GM19397 (cell line): ENCODE results near the gene STXBP5L.
"Not testable (repeated sequence)": the region's sequence is repeated elsewhere in the genome, so short reads cannot be mapped to it uniquely, and the experiment has no call there.

Source experiments
- ATAC-seq: cut with Tn5 transposase; IDR thresholded peaks from one replicate; pipeline ENCODE4 v1.9.1; 2021; ENCODE audit warnings: mild to moderate bottlenecking, moderate library complexity; ENCODE audit not compliant: unreplicated experiment

Gene STXBP5L

GRCh38 chr3:120908030-120908794 is at the start of gene STXBP5L:
Gene STXBP5L (plus strand): TSS chr3:120908205. CDS start chr3:120909579, 1,374 bp downstream.
- ATAC-seq: peak; percentile 97

- no peak for ATAC-seq
Observed at GRCh38 chr3:120858521-120858920, 49.5 kb upstream of the STXBP5L start.

- no peak for ATAC-seq
Observed at GRCh38 chr3:120864541-120864940, 43.5 kb upstream of the STXBP5L start.

- ATAC-seq: no peak
Observed at GRCh38 chr3:120875507-120875906, 32.5 kb upstream of the STXBP5L start.

GRCh38 chr3:120875989-120876388 is 32.0 kb upstream of the STXBP5L start:
- ATAC-seq: no peak

GRCh38 chr3:120879411-120879810 is 28.6 kb upstream of the STXBP5L start:
- no peak for ATAC-seq

GRCh38 chr3:120892921-120893320 is 15.1 kb upstream of the STXBP5L start:
- ATAC-seq: no peak

GRCh38 chr3:120894316-120895057 is 13.5 kb upstream of the STXBP5L start:
- no peak for ATAC-seq

GRCh38 chr3:120901716-120902115 is 6.3 kb upstream of the STXBP5L start:
- ATAC-seq: not testable (repeated sequence)

GRCh38 chr3:120903221-120903620 is 4.8 kb upstream of the STXBP5L start:
- no peak for ATAC-seq

GRCh38 chr3:120907659-120908029 is 361 bp upstream of the STXBP5L start:
- no peak for ATAC-seq

- ATAC-seq: no peak
Observed at GRCh38 chr3:120908795-120909601, 993 bp downstream of the STXBP5L start.

GRCh38 chr3:120909602-120909878 is 1.5 kb downstream of the STXBP5L start:
- ATAC-seq: no peak

- ATAC-seq: no peak
Observed at GRCh38 chr3:120926146-120926545, 18.1 kb downstream of the STXBP5L start.

GRCh38 chr3:120928991-120929390 is 21.0 kb downstream of the STXBP5L start:
- ATAC-seq: no peak

GRCh38 chr3:120931593-120931992 is 23.6 kb downstream of the STXBP5L start:
- no peak for ATAC-seq

- ATAC-seq: no peak
Observed at GRCh38 chr3:120956143-120956542, 48.1 kb downstream of the STXBP5L start.

- ATAC-seq: no peak
Observed at GRCh38 chr3:120982608-120983320, 74.8 kb downstream of the STXBP5L start.

GRCh38 chr3:120983321-120983665 is 75.3 kb downstream of the STXBP5L start:
- ATAC-seq: no peak

GRCh38 chr3:120983841-120984240 is 75.8 kb downstream of the STXBP5L start:
- ATAC-seq: no peak

- no peak for ATAC-seq
Observed at GRCh38 chr3:120985242-120985641, 77.2 kb downstream of the STXBP5L start.
